ENCODE measurements around the gene MBNL1.

Gene MBNL1

GRCh38 chr3:152268555-152269055 lies at the start of gene MBNL1:
Gene MBNL1, plus strand, starts transcription at chr3:152268929. Its CDS starts 31,265 bp downstream, at chr3:152300194.
- peak; percentile 91 for DNase-seq

GRCh38 chr3:152219216-152219615 lies 49.5 kb upstream of the MBNL1 start:
- DNase-seq: peak; percentile 24

- no peak for DNase-seq
Measured at GRCh38 chr3:152219769-152220255, 48.9 kb upstream of the MBNL1 start.

GRCh38 chr3:152222327-152222726 lies 46.4 kb upstream of the MBNL1 start:
- no peak for DNase-seq

GRCh38 chr3:152225201-152225600 lies 43.5 kb upstream of the MBNL1 start:
- no peak for DNase-seq

GRCh38 chr3:152226176-152226575 lies 42.6 kb upstream of the MBNL1 start:
- no peak for DNase-seq

- DNase-seq: no peak
Measured at GRCh38 chr3:152227027-152227426, 41.7 kb upstream of the MBNL1 start.

- DNase-seq: no peak
Measured at GRCh38 chr3:152229692-152230091, 39.0 kb upstream of the MBNL1 start.

- DNase-seq: no peak
Measured at GRCh38 chr3:152230370-152230769, 38.4 kb upstream of the MBNL1 start.

- DNase-seq: no peak
Measured at GRCh38 chr3:152232001-152232400, 36.7 kb upstream of the MBNL1 start.

GRCh38 chr3:152232679-152233078 lies 36.0 kb upstream of the MBNL1 start:
- DNase-seq: no peak

- DNase-seq: no peak
Measured at GRCh38 chr3:152234657-152235375, 33.9 kb upstream of the MBNL1 start.

- no peak for DNase-seq
Measured at GRCh38 chr3:152235709-152236298, 32.9 kb upstream of the MBNL1 start.

GRCh38 chr3:152236716-152237115 lies 32.0 kb upstream of the MBNL1 start:
- DNase-seq: no peak

- no peak for DNase-seq
Measured at GRCh38 chr3:152241142-152242017, 27.3 kb upstream of the MBNL1 start.

GRCh38 chr3:152243301-152243711 lies 25.4 kb upstream of the MBNL1 start:
- DNase-seq: no peak

- no peak for DNase-seq
Measured at GRCh38 chr3:152243721-152244516, 24.8 kb upstream of the MBNL1 start.

GRCh38 chr3:152244517-152244888 lies 24.2 kb upstream of the MBNL1 start:
- no peak for DNase-seq

- no peak for DNase-seq
Measured at GRCh38 chr3:152245498-152246170, 23.1 kb upstream of the MBNL1 start.

GRCh38 chr3:152251916-152252315 lies 16.8 kb upstream of the MBNL1 start:
- DNase-seq: no peak

- DNase-seq: no peak
Measured at GRCh38 chr3:152252755-152253154, 16.0 kb upstream of the MBNL1 start.

- DNase-seq: no peak
Measured at GRCh38 chr3:152253514-152253913, 15.2 kb upstream of the MBNL1 start.

Data from right hindlimb (tissue), 1 donor.